CD4-positive, alpha-beta T cell (primary cell): Measurements from ENCODE around the gene PPIP5K2. TPM values are rescaled to one million over a fixed set of nuclear protein-coding genes. Genes with fewer than 3 reads are reported as not detected.
A peak's percentile ranks its signal among the peaks of the same experiment; 100 is the strongest.
"Not testable (repeated sequence)": the region's sequence is repeated elsewhere in the genome, so short reads cannot be mapped to it uniquely, and the experiment has no call there.

Source experiments
- ATAC-seq: fragments of 200-7000 bp; cut with Tn5 transposase; one replicate; pipeline ENCODE4 v1.10.0; 2022; ENCODE audit warnings: mild to moderate bottlenecking; ENCODE audit not compliant: poor library complexity
- CTCF ChIA-PET: fragments of 350-600 bp; sonication (Branson Sonifier 250); formaldehyde crosslinking; loops from one replicate; lab custom pipeline; 2021; ENCODE audit warnings: antibody characterized with exemption, inconsistent platforms; lab: Charles Lee
- POLR2A ChIA-PET: fragments of 350-600 bp; sonication (Branson Sonifier 250); formaldehyde crosslinking; loops from one replicate; lab custom pipeline; 2021; ENCODE audit warnings: antibody characterized with exemption, inconsistent platforms; lab: Charles Lee
- DNase-seq, 14 experiments: peaks; one replicate each; pipeline ENCODE4 v3.0.0-alpha.2; 2013 to 2020; ENCODE audit warnings: mixed read lengths in 2 of 14
- H3K27ac ChIP-seq, 2 donors: one replicate each; pipeline versions ENCODE4 v1.5.1 to v1.7.0; 2013; ENCODE audit warnings: low read length in 2 of 2, low read depth in 1 of 2, mild to moderate bottlenecking in 1 of 2
- H3K27me3 ChIP-seq, 2 experiments: 1 replicate in 1 of 2; 2 replicates in 1 of 2; pipeline versions ENCODE4 v1.6.1 to v1.7.0; 2013; ENCODE audit warnings: low read length in 2 of 2, control low read depth in 1 of 2, mild to moderate bottlenecking in 1 of 2, moderate library complexity in 1 of 2; ENCODE audit not compliant: insufficient read depth in 2 of 2, control insufficient read depth in 1 of 2
- H3K36me3 ChIP-seq: one replicate; pipeline ENCODE4 v1.6.1; 2013; ENCODE audit warnings: low read length, control low read depth; ENCODE audit not compliant: insufficient read depth
- H3K4me1 ChIP-seq: one replicate; pipeline ENCODE4 v1.6.1; 2013; ENCODE audit warnings: low read length, control low read depth; ENCODE audit not compliant: insufficient read depth
- H3K4me3 ChIP-seq: one replicate; pipeline ENCODE4 v1.5.1; 2013; ENCODE audit warnings: mild to moderate bottlenecking, low read length, moderate library complexity
- H3K9me3 ChIP-seq, 2 experiments: 1 replicate in 1 of 2; 2 replicates in 1 of 2; pipeline versions ENCODE4 v1.6.1 to v1.7.0; 2013; ENCODE audit warnings: low read length in 2 of 2, mild to moderate bottlenecking in 2 of 2, control low read depth in 1 of 2, moderate library complexity in 1 of 2; ENCODE audit not compliant: control insufficient read depth in 1 of 2, insufficient read depth in 1 of 2
- H3K27ac Mint-ChIP-seq: one replicate; pipeline ENCODE4 v1.8.0; 2020; ENCODE audit warnings: mixed read lengths
- H3K27me3 Mint-ChIP-seq: one replicate; pipeline ENCODE4 v1.8.0; 2021; ENCODE audit warnings: mixed read lengths
- H3K36me3 Mint-ChIP-seq: one replicate; pipeline ENCODE4 v1.8.0; 2021; ENCODE audit warnings: low read depth, mixed read lengths
- H3K4me1 Mint-ChIP-seq: one replicate; pipeline ENCODE4 v1.8.0; 2021; ENCODE audit warnings: low read depth, mixed read lengths
- H3K4me3 Mint-ChIP-seq: one replicate; pipeline ENCODE4 v1.8.0; 2020; ENCODE audit warnings: mild to moderate bottlenecking, mixed read lengths
- H3K9me3 Mint-ChIP-seq: one replicate; pipeline ENCODE4 v1.8.0; 2020; ENCODE audit warnings: mixed read lengths
- intact Hi-C, 2 experiments: fragments of 100-400 bp; cut with DNase I in 1 of 2; cut with micrococcal nuclease in 1 of 2; formaldehyde crosslinking; loops; one replicate each; pipeline versions ENCODE4 v1.15.1 to v1.9.0; 2023 to 2025; cut with DNase I, micrococcal nuclease
- polyA plus RNA-seq, 2 donors: library from polyadenylated mRNA; unstranded; fragments of 120-200 nt; gene quantifications; one replicate each; pipeline ENCODE4 v1.2.1, GENCODE V29; 2013
- total RNA-seq, 174 experiments: library from RNA in 2 of 174; stranded (reverse) in 2 of 174; gene quantifications; one replicate each; pipeline ENCODE4 v1.2.3 and lab custom pipeline; 2021 to 2026
- TF ChIP-seq, protein P1 (sequence below): fragments of 200-600 bp; IDR thresholded peaks from one replicate; pipeline ENCODE4 v1.8.0; 2022; ENCODE audit warnings: antibody characterized with exemption, mild to moderate bottlenecking

PPIP5K2 gene
- total RNA-seq (10 to 100 TPM; 40.4 to 45.6 TPM), total RNA-seq (lab: John Stamatoyannopoulos, UW) (33.5 to 131 (median 84.3) reads per million in 172 experiments)
- 37.2 TPM for polyA plus RNA-seq (2013, experiment 1 of 2)
- polyA plus RNA-seq (2013, experiment 2 of 2): 43.3 TPM

GRCh38 chr5:103119765-103120606, at the start of gene PPIP5K2, which contains the start of gene GIN1:
Gene PPIP5K2, plus strand, starts transcription at chr5:103120301. Its CDS starts 9,289 bp downstream, at chr5:103129590.
Gene GIN1, minus strand, starts transcription at chr5:103120138. Its CDS starts 11,431 bp downstream, at chr5:103108707.
- DNase-seq: peak; percentile 93 to 99 (median 97)
- Histone ChIP-seq H3K9me3 (no peaks in the 10 kb centered on the region), H3K36me3 (no peaks in the 10 kb centered on the region), H3K27me3 (no peaks in the 10 kb centered on the region), H3K27ac (peak within 1 kb of the TSS; percentile 92 to 98), H3K4me3 (peak within 1 kb of the TSS; percentile 86), H3K4me1 (peaks cover 13% of the 10 kb centered on the region)
- Mint-ChIP-seq H3K27ac (peak within 1 kb of the TSS; percentile 97), H3K4me1 (peaks cover 65% of the 10 kb centered on the region), H3K9me3 (no peaks in the 10 kb centered on the region), H3K36me3 (peaks cover 28% of the 10 kb centered on the region), H3K4me3 (peak within 1 kb of the TSS; percentile 98), H3K27me3 (no peaks in the 10 kb centered on the region)
- peak; percentile 90 for ATAC-seq
- ChIA-PET CTCF (interaction anchor here (1.2 kb wide), 2 partner anchors 13 to 65 kb away, joined by 3 read pairs; no protein-coding TSS in a partner anchor), POLR2A (interaction anchor here (0.5 to 3.1 kb wide), 23 partner anchors 8 to 364 kb away, joined by 3 to 52 read pairs (median 5); partner anchors contain the start of genes MACIR and PAM)
- intact Hi-C loops: loop anchor here (2.0 to 5.0 kb wide), 2 partner anchors 137 to 139 kb away; partner anchors contain the start of gene MACIR (in 2 of the 2)
- TF ChIP-seq, protein P1, sequence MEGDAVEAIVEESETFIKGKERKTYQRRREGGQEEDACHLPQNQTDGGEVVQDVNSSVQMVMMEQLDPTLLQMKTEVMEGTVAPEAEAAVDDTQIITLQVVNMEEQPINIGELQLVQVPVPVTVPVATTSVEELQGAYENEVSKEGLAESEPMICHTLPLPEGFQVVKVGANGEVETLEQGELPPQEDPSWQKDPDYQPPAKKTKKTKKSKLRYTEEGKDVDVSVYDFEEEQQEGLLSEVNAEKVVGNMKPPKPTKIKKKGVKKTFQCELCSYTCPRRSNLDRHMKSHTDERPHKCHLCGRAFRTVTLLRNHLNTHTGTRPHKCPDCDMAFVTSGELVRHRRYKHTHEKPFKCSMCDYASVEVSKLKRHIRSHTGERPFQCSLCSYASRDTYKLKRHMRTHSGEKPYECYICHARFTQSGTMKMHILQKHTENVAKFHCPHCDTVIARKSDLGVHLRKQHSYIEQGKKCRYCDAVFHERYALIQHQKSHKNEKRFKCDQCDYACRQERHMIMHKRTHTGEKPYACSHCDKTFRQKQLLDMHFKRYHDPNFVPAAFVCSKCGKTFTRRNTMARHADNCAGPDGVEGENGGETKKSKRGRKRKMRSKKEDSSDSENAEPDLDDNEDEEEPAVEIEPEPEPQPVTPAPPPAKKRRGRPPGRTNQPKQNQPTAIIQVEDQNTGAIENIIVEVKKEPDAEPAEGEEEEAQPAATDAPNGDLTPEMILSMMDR: no peak

DNA sequence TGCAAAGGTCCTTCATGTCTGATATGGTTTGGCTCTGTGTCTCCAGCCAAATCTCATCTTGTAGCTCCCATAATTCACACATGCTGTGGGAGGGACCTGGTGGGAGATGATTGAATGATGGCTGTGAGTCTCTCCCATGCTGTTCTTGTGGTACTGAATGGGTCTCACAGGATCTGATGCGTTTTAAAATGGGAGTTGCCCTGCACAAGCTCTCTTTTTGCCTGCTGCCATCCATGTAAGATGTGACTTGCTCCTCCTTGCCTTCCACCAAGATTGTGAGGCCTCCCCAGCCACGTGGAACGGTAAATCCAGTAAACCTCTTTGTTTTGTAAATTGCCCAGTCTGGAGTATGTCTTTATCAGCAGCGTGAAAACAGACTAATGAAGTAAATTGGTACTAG, 46.6 kb upstream of the PPIP5K2 start:
- DNase-seq, H3K27me3 Mint-ChIP-seq, CTCF ChIA-PET, H3K4me1 ChIP-seq, H3K27ac ChIP-seq, H3K4me3 Mint-ChIP-seq, H3K36me3 ChIP-seq, POLR2A ChIA-PET, H3K4me3 ChIP-seq, H3K27me3 ChIP-seq, H3K27ac Mint-ChIP-seq, ATAC-seq, H3K4me1 Mint-ChIP-seq: not testable (repeated sequence)
- intact Hi-C loops: loop anchor here in 1 of 2 experiments (5.0 kb wide), 1 partner anchor 64 kb away; no protein-coding TSS in a partner anchor
- peaks cover 9 to 37% of the 10 kb centered on the region in 2 experiments for H3K9me3 ChIP-seq
- H3K36me3 Mint-ChIP-seq: peaks cover 32% of the 10 kb centered on the region
- H3K9me3 Mint-ChIP-seq: peaks cover 25% of the 10 kb centered on the region

DNA sequence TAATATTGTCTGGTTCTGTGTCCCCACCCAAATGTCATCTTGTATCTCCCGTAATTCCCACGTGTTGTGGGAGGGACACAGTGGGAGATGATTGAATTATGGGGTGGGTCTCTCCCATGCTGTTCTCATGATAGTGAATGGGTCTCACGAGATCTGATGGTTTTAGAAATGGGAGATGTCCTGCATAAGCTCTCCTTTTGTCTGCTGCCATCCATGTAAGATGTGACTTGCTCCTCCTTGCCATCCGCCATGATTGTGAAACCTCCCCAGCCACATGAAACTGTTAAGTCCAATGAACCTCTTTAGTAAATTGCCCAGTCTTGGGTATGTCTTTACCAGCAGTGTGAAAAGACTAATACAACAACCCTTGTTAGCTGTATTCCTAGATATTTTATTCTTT, 44.7 kb upstream of the PPIP5K2 start:
- ChIA-PET CTCF (no interaction called here), POLR2A (no interaction called here)
- no peaks in the 10 kb centered on the region for H3K36me3 ChIP-seq
- Mint-ChIP-seq H3K36me3 (peaks cover 36% of the 10 kb centered on the region), H3K4me3 (no peak overlapping the region), H3K27ac (no peak overlapping the region), H3K9me3 (peaks cover 30% of the 10 kb centered on the region), H3K27me3 (no peaks in the 10 kb centered on the region), H3K4me1 (no peaks in the 10 kb centered on the region)
- no peaks in the 10 kb centered on the region for H3K4me1 ChIP-seq
- no peak overlapping the region for H3K27ac ChIP-seq
- TF ChIP-seq, protein P1: no peak
- no peak overlapping the region for H3K4me3 ChIP-seq
- H3K27me3 ChIP-seq: no peaks in the 10 kb centered on the region
- H3K9me3 ChIP-seq: peaks cover 22 to 56% of the 10 kb centered on the region in 2 experiments
- ATAC-seq (no peak), DNase-seq (no peak)
- intact Hi-C loops: no loop called here
